Measurements from ENCODE around the gene EIF2AK3. TPM values are rescaled to one million over a fixed set of nuclear protein-coding genes. Genes with fewer than 3 reads are reported as not detected.

Gene EIF2AK3
- total and polyA plus RNA-seq, 2 of the 8 experiments (the other 6 are each of a cell fraction or from before 2014, with no cell fraction given) = 5.8 to 22.8 TPM

DNA sequence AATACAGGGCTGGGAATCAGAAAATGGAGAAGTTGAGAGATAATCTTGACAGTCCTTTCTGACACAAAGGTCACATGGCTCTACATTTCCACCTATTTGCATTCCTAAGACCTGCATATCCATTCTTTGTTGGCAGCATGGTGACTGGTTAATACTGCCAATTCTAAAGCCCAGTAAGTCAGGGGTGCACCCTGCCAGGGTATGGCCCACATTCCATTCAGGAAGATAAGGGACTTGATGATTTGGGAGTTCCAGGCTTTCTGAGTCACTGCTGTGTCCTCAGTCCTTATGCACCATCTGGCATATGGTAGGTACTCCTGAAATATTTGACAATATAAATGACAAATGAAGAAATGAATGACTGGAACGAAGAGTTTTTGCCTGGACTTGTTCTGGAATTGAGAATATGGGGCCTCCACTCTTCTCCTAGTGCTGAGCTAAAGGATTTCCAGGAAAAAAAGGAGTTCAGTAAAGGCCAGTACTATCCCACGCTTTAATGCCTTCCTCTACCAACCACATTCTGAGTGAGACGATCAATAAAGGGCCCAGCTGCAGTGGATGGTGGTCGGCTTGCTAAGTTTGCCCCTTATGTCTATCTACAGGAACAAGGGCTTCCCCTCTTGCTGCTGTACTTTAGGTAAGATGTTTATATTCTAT lies 31.7 kb upstream of the EIF2AK3 start:
- Histone ChIP-seq H3K79me2 (ENCODE audit: control insufficient read depth in 1 of 2, insufficient read depth in 2 of 2, low read length in 2 of 2) (no peaks in the 10 kb centered on the region), H4K5ac (ENCODE audit: insufficient read length, low read depth, low read length) (no peak overlapping the region), H2AFZ (ENCODE audit: low read length) (0 out of 2 replicates have a peak overlapping the region, but pooled peaks have one; percentile 17), H4K91ac (replicated peaks; ENCODE audit: insufficient read length, low read length) (no peak overlapping the region), H3K4me1 (replicated peaks in 1 of 4; ENCODE audit: control insufficient read depth in 3 of 4, insufficient read depth in 4 of 4, low read length in 3 of 4) (peaks cover 0 to 15% (median 7%) of the 10 kb centered on the region in 4 experiments; a peak in 5 of 7 replicates), H3K9me3 (ENCODE audit: insufficient read depth in 2 of 2, low read depth in 1 of 2, low read length in 1 of 2) (no peaks in the 10 kb centered on the region), H3K9ac (replicated peaks in 1 of 4; ENCODE audit: extremely low read depth in 1 of 4, low read depth in 3 of 4, low read length in 3 of 4) (no peak overlapping the region), H2BK15ac (ENCODE audit: low read length) (no peak overlapping the region), H2BK5ac (ENCODE audit: low read depth, low read length) (peak overlapping the region; percentile 53; the same call in 1 of the 2 replicates), H3K27me3 (replicated peaks in 1 of 4; ENCODE audit: control insufficient read depth in 3 of 4, extremely low read depth in 1 of 4, insufficient read depth in 3 of 4, low read length in 3 of 4) (no peaks in the 10 kb centered on the region), H3K36me3 (ENCODE audit: control insufficient read depth in 2 of 4, insufficient read depth in 4 of 4, low read length in 3 of 4) (no peaks in the 10 kb centered on the region), H2BK120ac (replicated peaks; ENCODE audit: low read depth, low read length) (no peak overlapping the region), H3K27ac (ENCODE audit: low read depth, low read length) (peak overlapping the region; percentile 58; the same call in 1 of the 2 replicates), H3K4ac (replicated peaks; ENCODE audit: insufficient read length, low read depth, low read length) (no peak overlapping the region), H4K8ac (ENCODE audit: extremely low read depth, insufficient read depth, low read length) (no peak overlapping the region), H2BK12ac (ENCODE audit: low read depth, low read length) (no peak overlapping the region), H3K23ac (ENCODE audit: insufficient read length) (no peak overlapping the region), H3K4me3 (ENCODE audit: extremely low read depth in 1 of 4, insufficient read depth in 2 of 4, low read depth in 3 of 4, low read length in 4 of 4) (peak overlapping the region in 2 of 4 experiments; percentile 1 to 22; a peak in 1 of 8 replicates), H4K20me1 (replicated peaks in 1 of 2; ENCODE audit: control insufficient read depth in 1 of 2, insufficient read depth in 2 of 2, low read length in 2 of 2) (no peaks in the 10 kb centered on the region), H3K4me2 (ENCODE audit: insufficient read depth in 1 of 2, low read depth in 2 of 2, low read length in 2 of 2) (peak overlapping the region; percentile 9 to 39; a peak in 2 of 4 replicates), H3K23me2 (ENCODE audit: low read depth, low read length) (no peaks in the 10 kb centered on the region), H3K79me1 (ENCODE audit: low read depth, low read length) (no peaks in the 10 kb centered on the region), H3K18ac (ENCODE audit: extremely low read depth, low read length) (no peak overlapping the region), H2BK20ac (ENCODE audit: low read length) (no peak overlapping the region; the same call in 1 of the 2 replicates), H3K14ac (ENCODE audit: insufficient read length) (no peak overlapping the region), H2AK5ac (ENCODE audit: low read depth, low read length) (no peak overlapping the region), H3K56ac (replicated peaks; ENCODE audit: insufficient read length, low read depth, low read length) (no peak overlapping the region)
- DNase-seq (ENCODE audit: low read depth in 1 of 2, low spot score in 2 of 2) (no peak), FAIRE-seq (no peak)
- POLR2A ChIA-PET (ENCODE audit: partially characterized antibody) = interaction anchor here (0.6 to 2.5 kb wide), 2 partner anchors 32 to 39 kb away, joined by 3 to 10 read pairs; partner anchors contain the start of gene EIF2AK3
- 63% methylated on average over 4 of the region's 4 CpGs; no CpG with 5 or more reads in 1 of the 2 experiments for WGBS, 2 experiments (ENCODE audit: extremely low coverage in 1 of 2, insufficient coverage in 1 of 2, insufficient read length in 1 of 2, insufficient replicate concordance in 2 of 2, low coverage in 1 of 2, low lambda C conversion rate in 2 of 2, missing lambda C conversion rate in 1 of 2)
- TF ChIP-seq CEBPB (IDR thresholded peaks at IDR 0.05; ENCODE audit: low read depth, low read length) (no peak), TBP (IDR thresholded peaks at IDR 0.05; ENCODE audit: low read depth, low read length) (0 out of 2 replicates have a peak, but pooled peaks have one; percentile 17), SIN3A (conservative IDR thresholded peaks at IDR 0.05 in 1 of 2, IDR thresholded peaks at IDR 0.05 in 1 of 2; ENCODE audit: low read depth in 1 of 2, low read length in 2 of 2) (peak in 1 of 2 experiments; percentile 65; a peak in 1 of 4 replicates), SP1 (IDR thresholded peaks at IDR 0.05; ENCODE audit: low read depth, low read length) (0 out of 2 replicates have a peak, but pooled peaks have one; percentile 10), TEAD4 (IDR thresholded peaks at IDR 0.05; ENCODE audit: low read depth, low read length) (peak; percentile 63; the same call in 1 of the 2 replicates), JUND (IDR thresholded peaks at IDR 0.05; ENCODE audit: low read length) (peak; percentile 48; the same call in 1 of the 2 replicates), NRF1 (IDR thresholded peaks at IDR 0.05; ENCODE audit: low read depth, low read length) (no peak)
- TF ChIP-seq, protein P1, sequence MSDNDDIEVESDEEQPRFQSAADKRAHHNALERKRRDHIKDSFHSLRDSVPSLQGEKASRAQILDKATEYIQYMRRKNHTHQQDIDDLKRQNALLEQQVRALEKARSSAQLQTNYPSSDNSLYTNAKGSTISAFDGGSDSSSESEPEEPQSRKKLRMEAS (IDR thresholded peaks at IDR 0.05) = 0 out of 2 replicates have a peak, but pooled peaks have one; percentile 42
- TF ChIP-seq, protein P2, sequence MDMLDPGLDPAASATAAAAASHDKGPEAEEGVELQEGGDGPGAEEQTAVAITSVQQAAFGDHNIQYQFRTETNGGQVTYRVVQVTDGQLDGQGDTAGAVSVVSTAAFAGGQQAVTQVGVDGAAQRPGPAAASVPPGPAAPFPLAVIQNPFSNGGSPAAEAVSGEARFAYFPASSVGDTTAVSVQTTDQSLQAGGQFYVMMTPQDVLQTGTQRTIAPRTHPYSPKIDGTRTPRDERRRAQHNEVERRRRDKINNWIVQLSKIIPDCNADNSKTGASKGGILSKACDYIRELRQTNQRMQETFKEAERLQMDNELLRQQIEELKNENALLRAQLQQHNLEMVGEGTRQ (IDR thresholded peaks at IDR 0.05; ENCODE audit: low read length) = peak; percentile 37; the same call in 1 of the 2 replicates
- CTCF ChIA-PET (ENCODE audit: partially characterized antibody) = interaction anchor here (0.6 to 9.7 kb wide), 5 partner anchors 12 to 471 kb away, joined by 3 to 102 read pairs (median 3); no protein-coding TSS in a partner anchor

All from H1 (cell line).